GM12873 (cell line): ENCODE data around the gene CENPP.

ENCODE experiments used
- CTCF ChIP-seq: IDR thresholded peaks from 2 replicates; pipeline ENCODE4 v1.5.1; 2012; ENCODE audit warnings: low read depth, mild to moderate bottlenecking, moderate library complexity, low read length, control low read depth; ENCODE audit not compliant: insufficient read depth; ENCODE audit errors: missing control alignments

CENPP gene

DNA sequence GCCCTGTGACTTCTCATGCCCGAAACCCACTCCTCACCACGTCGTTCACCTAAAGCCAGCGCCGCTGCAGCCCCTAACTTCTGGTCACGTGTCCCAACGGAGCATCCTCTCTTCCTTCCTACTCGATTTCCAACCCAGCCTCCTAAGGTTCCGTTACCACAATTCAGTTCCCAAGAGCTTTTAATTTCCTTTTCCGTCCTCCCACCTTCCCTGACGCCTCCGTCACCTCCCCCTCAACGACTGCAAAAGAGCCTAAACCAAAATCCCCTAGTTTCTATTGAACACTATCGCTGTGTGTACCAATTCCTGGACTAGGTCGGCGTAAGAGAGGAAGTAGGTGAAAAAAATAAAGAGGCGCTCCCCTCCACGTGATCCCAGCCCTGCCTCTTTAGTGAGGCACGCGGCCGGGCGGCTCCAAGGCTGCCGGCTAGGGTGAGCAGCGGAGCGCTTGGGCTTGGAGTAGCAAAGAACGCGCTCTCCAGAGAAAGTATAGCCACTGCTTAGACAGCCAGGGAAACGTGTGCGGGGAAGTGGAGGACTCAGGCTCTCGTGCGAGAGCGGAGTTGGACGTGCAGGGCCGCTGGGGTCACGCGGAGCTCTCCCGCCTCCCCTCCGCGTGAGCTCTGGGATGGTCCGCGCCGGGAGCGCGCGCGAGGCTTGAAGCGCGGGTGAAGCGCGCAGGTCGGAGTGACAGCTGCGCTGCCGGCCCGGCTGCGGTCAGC is at the start of gene CENPP, which contains the start of gene NOL8:
Gene CENPP, plus strand, starts transcription at position 685 of the 722 bp plus-strand sequence.
Gene NOL8, minus strand, starts transcription at position 82 of the 722 bp plus-strand sequence. CDS start 1,189 bp downstream, outside the sequence.
- no peak for TF ChIP-seq CTCF

DNA sequence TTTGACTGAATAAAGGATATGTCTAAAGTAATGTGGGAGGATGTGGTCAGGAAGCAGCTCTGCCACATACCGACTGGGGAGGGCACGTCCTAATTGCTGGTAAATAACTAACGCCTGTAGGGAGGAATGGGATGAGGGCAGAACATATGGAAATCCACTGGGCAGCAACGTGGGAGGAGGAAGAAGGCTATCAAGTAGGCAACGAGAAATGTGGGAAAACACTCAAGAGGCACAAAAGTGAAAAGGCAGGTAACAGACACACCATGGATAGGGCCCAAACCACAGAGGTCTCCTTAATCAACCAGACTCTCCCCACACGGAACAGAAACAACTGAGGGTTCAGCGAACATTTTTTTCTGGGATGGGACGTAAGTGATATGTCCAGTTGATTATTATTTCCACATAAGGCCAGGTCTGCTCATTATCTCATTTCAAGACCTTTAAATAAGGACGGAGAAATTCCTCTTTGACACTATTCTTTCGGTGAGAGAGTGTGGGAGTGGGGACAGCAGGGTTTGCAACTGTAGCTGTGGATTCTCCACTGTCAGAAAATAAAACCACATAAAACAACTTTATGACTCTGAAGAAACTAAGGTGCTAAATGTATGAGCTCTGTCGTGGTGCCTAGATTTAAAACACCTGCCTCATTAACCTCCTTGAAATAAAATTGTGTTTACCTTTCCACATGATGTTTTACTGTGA is 49.3 kb upstream of the CENPP start:
- no peak for TF ChIP-seq CTCF

DNA sequence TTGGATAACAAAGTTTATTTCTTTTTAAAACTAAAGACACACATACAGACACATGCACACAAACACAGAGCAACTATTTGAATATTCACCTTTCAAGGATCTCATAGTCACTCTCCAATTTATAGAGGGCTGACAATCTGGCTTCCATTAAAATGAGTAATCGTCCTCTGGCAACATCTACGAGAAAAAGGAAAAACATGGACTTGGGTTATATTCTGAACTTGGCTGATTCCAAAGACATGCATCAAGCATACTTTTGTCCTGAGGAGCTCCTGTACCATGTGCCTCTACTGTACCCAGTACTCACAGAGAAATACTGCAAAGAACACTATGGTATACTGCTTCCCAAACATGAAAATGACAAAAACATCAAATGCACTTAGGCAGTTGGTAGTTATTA is 47.6 kb upstream of the CENPP start:
- no peak for TF ChIP-seq CTCF

DNA sequence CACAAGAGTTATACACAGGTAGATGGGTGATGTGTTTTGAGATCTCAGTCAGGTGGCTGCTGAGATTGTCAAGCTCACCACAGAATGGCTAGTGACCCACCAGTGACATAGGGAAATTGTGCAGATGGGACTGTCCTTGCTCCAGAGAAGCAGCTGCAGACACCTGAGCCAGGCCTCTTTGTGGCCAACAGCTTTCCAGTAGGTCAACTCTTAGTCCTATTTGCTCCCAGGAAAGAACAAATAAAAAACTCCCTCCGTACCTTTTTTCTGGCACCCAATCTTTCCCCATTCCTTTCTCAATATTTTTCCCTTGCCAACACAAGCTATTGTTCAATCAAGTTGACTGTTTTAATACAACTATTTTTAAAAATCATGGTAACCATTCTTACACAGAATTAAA is 46.5 kb upstream of the CENPP start:
- TF ChIP-seq CTCF, result no peak

- no peak for TF ChIP-seq CTCF
Measured at GRCh38 chr9:92289708-92290390, 35.9 kb upstream of the CENPP start.

DNA sequence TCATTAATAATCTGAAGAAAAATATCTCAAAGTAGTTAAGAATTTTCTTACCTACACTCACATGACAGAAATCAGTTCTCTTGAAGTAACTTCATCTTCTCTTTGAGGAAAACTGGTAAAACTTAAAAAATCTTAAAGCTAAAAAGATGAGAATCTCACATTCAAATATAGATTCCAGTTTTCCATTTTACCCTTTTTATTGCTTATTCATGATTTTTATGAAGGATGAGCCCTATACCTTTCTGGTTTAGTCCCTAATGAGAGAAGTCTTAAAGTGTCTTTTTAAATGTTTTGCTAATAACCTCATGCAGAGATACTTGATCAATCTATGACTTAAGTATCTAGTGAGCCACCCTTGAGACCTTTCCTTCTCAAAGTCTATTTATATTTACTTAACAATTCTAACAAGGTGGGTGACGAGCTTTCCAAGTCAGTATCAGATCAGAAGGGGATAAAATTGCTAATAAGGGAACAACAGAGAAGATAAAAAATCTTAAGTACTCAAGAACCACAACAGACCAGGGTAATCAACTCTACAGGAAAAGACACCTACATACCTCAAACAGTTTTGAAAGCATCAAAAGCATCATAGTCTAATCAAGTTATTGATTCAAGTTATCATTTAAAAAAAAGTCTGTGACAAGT is 34.8 kb upstream of the CENPP start:
- no peak for TF ChIP-seq CTCF
